T-helper 22 cell (primary cell): ENCODE results near the gene MRPL21.

Source experiments
- DNase-seq: peaks from one replicate; pipeline ENCODE4 v3.0.0-alpha.2; 2020; ENCODE audit warnings: low read depth

Gene MRPL21

GRCh38 chr11:68903288-68904247 is at the start of gene MRPL21, which contains the start of gene IGHMBP2:
Gene MRPL21 (minus strand): TSS chr11:68903832. CDS start chr11:68903810, 22 bp downstream.
Gene IGHMBP2 (plus strand): TSS chr11:68903891. CDS start chr11:68903953, 62 bp downstream.
- DNase-seq = peak; percentile 66

GRCh38 chr11:68950762-68951161 is 47.1 kb upstream of the MRPL21 start:
- DNase-seq = no peak

GRCh38 chr11:68950270-68950669 is 46.6 kb upstream of the MRPL21 start:
- no peak for DNase-seq

- DNase-seq = no peak
Observed at GRCh38 chr11:68948935-68949334, 45.3 kb upstream of the MRPL21 start.

GRCh38 chr11:68948496-68948895 is 44.9 kb upstream of the MRPL21 start:
- no peak for DNase-seq

- no peak for DNase-seq
Observed at GRCh38 chr11:68947151-68947550, 43.5 kb upstream of the MRPL21 start.

- no peak for DNase-seq
Observed at GRCh38 chr11:68946416-68947090, 42.9 kb upstream of the MRPL21 start.

- DNase-seq = no peak
Observed at GRCh38 chr11:68942751-68943271, 39.2 kb upstream of the MRPL21 start.

GRCh38 chr11:68942095-68942620 is 38.5 kb upstream of the MRPL21 start:
- DNase-seq = no peak

GRCh38 chr11:68941324-68942094 is 37.9 kb upstream of the MRPL21 start:
- DNase-seq = no peak

- DNase-seq = no peak
Observed at GRCh38 chr11:68940651-68941323, 37.2 kb upstream of the MRPL21 start.

- DNase-seq = no peak
Observed at GRCh38 chr11:68939583-68940555, 36.2 kb upstream of the MRPL21 start.

GRCh38 chr11:68938816-68939582 is 35.4 kb upstream of the MRPL21 start:
- no peak for DNase-seq

- no peak for DNase-seq
Observed at GRCh38 chr11:68938088-68938487, 34.5 kb upstream of the MRPL21 start.

- no peak for DNase-seq
Observed at GRCh38 chr11:68936676-68937620, 33.3 kb upstream of the MRPL21 start.

GRCh38 chr11:68936358-68936636 is 32.7 kb upstream of the MRPL21 start:
- no peak for DNase-seq

GRCh38 chr11:68935516-68936357 is 32.1 kb upstream of the MRPL21 start:
- DNase-seq = no peak
